A549 (cell line): ENCODE data around the gene PLA1A. TPM values are rescaled to one million over a fixed set of nuclear protein-coding genes. Genes with fewer than 3 reads are reported as not detected.

Experiments
- ATAC-seq, 2 experiments: fragments of 200-7000 bp in 1 of 2; fragments of >200 bp in 1 of 2; cut with Nextera tagmentation in 1 of 2; cut with Tn5 transposase in 1 of 2; 3 replicates each; pipeline versions ENCODE4 v1.8.0 to v1.9.1; 2018 to 2020; ENCODE audit warnings: mild to moderate bottlenecking in 1 of 2, moderate library complexity in 1 of 2
- CTCF ChIA-PET: fragments of 300-600 bp; sonication (Branson Sonifier 250); formaldehyde crosslinking; extraction: SDS; loops from one replicate; lab custom pipeline; 2021; ENCODE audit warnings: antibody characterized with exemption, inconsistent platforms; lab: Yijun Ruan, JAX
- POLR2A ChIA-PET: fragments of 350-600 bp; formaldehyde crosslinking; extraction: SDS; loops from one replicate; lab custom pipeline; 2021; ENCODE audit warnings: antibody characterized with exemption, inconsistent platforms; lab: Yijun Ruan, JAX
- DNase-seq, 2 experiments: peaks; one replicate each; pipeline versions ENCODE4 v3.0.0 to v3.0.0-alpha.2; 2011 to 2016; ENCODE audit warnings: low read depth in 1 of 2, low spot score in 1 of 2
- FAIRE-seq: peaks from 2 replicates; lab custom pipeline; 2011; peaks lifted over from hg19 to GRCh38; lab: Jason Lieb, UNC
- H3K27ac ChIP-seq, 2 experiments: fragments of >200 bp; sonication (Bioruptor Twin); formaldehyde crosslinking; 3 replicates each; pipeline ENCODE4 v1.5.1; 2016 to 2017
- H3K4me1 ChIP-seq: fragments of >200 bp; sonication (Bioruptor Twin); formaldehyde crosslinking; 3 replicates; pipeline ENCODE4 v1.6.1; 2016
- H3K4me2 ChIP-seq: fragments of >200 bp; sonication (Bioruptor Twin); formaldehyde crosslinking; 3 replicates; pipeline ENCODE4 v1.6.1; 2016
- H3K4me3 ChIP-seq: fragments of >200 bp; sonication (Bioruptor Twin); formaldehyde crosslinking; 3 replicates; pipeline ENCODE4 v1.5.1; 2016
- H3K9me3 ChIP-seq: fragments of >200 bp; sonication (Bioruptor Twin); formaldehyde crosslinking; 3 replicates; pipeline ENCODE4 v1.6.1; 2016
- ATOH8 ChIP-seq: fragments of 250-450 bp; sonication (Bioruptor Pico); IDR thresholded peaks from 2 replicates; pipeline ENCODE4 v1.5.0; 2020; ENCODE audit warnings: low read depth, mild to moderate bottlenecking, moderate library complexity
- BHLHE40 ChIP-seq: IDR thresholded peaks from 2 replicates; pipeline ENCODE4 v1.6.1; 2012; ENCODE audit warnings: low read depth, low read length, inconsistent platforms
- CBX2 ChIP-seq: fragments of 200-600 bp; sonication (generic); IDR thresholded peaks from 2 replicates; pipeline ENCODE4 v1.6.1; 2016; ENCODE audit warnings: low read depth, mild to moderate bottlenecking, borderline replicate concordance
- CBX8 ChIP-seq: fragments of 200-600 bp; sonication (generic); IDR thresholded peaks from 2 replicates; pipeline ENCODE4 v1.6.1; 2016
- E2F6 ChIP-seq: IDR thresholded peaks from 2 replicates; pipeline ENCODE4 v1.6.1; 2012; ENCODE audit warnings: low read depth, borderline replicate concordance
- EHF ChIP-seq: fragments of 250-450 bp; sonication (Bioruptor Pico); IDR thresholded peaks from 2 replicates; pipeline ENCODE4 v1.5.0; 2020; ENCODE audit warnings: mild to moderate bottlenecking
- EP300 ChIP-seq, 2 experiments: fragments of >200 bp; sonication (Bioruptor Twin); formaldehyde crosslinking; IDR thresholded peaks; 2 replicates in 1 of 2; 3 replicates in 1 of 2; pipeline ENCODE4 v1.6.1; 2016 to 2017
- FOSB ChIP-seq: fragments of 250-450 bp; sonication (Bioruptor Pico); IDR thresholded peaks from 2 replicates; pipeline ENCODE4 v1.5.0; 2020; ENCODE audit warnings: mild to moderate bottlenecking, moderate library complexity
- FOSL2 ChIP-seq, 2 experiments: fragments of 450-650 bp in 1 of 2; fragments of >200 bp in 1 of 2; sonication (Bioruptor Twin) in 1 of 2; formaldehyde crosslinking; IDR thresholded peaks; 2 replicates each; pipeline versions ENCODE4 v1.5.0 to v1.6.1; 2016 to 2020; ENCODE audit warnings: mild to moderate bottlenecking in 1 of 2, moderate library complexity in 1 of 2
- HEYL ChIP-seq: fragments of 250-450 bp; sonication (Bioruptor Pico); IDR thresholded peaks from 2 replicates; pipeline ENCODE4 v1.8.0; 2021; ENCODE audit warnings: mild to moderate bottlenecking, moderate library complexity
- JUN ChIP-seq, 2 experiments: fragments of >200 bp; sonication (Bioruptor Twin); formaldehyde crosslinking; IDR thresholded peaks; 2 replicates in 1 of 2; 3 replicates in 1 of 2; pipeline ENCODE4 v1.6.1; 2016 to 2017
- JUNB ChIP-seq: fragments of >200 bp; sonication (Bioruptor Twin); formaldehyde crosslinking; IDR thresholded peaks from 2 replicates; pipeline ENCODE4 v1.6.1; 2016
- MAFK ChIP-seq: fragments of 450-650 bp; IDR thresholded peaks from 2 replicates; pipeline ENCODE4 v1.6.1; 2014; ENCODE audit not compliant: partially characterized antibody
- MYC ChIP-seq: IDR thresholded peaks from 2 replicates; pipeline ENCODE4 v1.6.1; 2012; ENCODE audit warnings: mild to moderate bottlenecking, inconsistent platforms, low read length, improper control_type of control experiment, borderline replicate concordance
- NPAS2 ChIP-seq: fragments of 250-450 bp; sonication (Bioruptor Pico); IDR thresholded peaks from 2 replicates; pipeline ENCODE4 v1.8.0; 2022; ENCODE audit warnings: mild to moderate bottlenecking, moderate library complexity, borderline replicate concordance
- NR3C1 ChIP-seq: fragments of >200 bp; sonication (Bioruptor Twin); formaldehyde crosslinking; IDR thresholded peaks from 3 replicates; pipeline ENCODE4 v1.6.1; 2017
- PHF8 ChIP-seq: fragments of 200-600 bp; sonication (generic); IDR thresholded peaks from 2 replicates; pipeline ENCODE4 v1.6.1; 2016; ENCODE audit warnings: low read depth, mild to moderate bottlenecking, antibody characterized with exemption, moderate library complexity, borderline replicate concordance
- POLR2AphosphoS2 ChIP-seq: conservative IDR thresholded peaks from 2 replicates; pipeline ENCODE4 v1.6.1; 2012; ENCODE audit warnings: low read length, improper control_type of control experiment, inconsistent platforms
- RARB ChIP-seq: fragments of 250-450 bp; sonication (Bioruptor Pico); IDR thresholded peaks from 2 replicates; pipeline ENCODE4 v1.8.0; 2021; ENCODE audit warnings: mild to moderate bottlenecking, moderate library complexity
- RNF2 ChIP-seq: fragments of 200-600 bp; sonication (generic); IDR thresholded peaks from 2 replicates; pipeline ENCODE4 v1.6.1; 2016; ENCODE audit warnings: low read depth, mild to moderate bottlenecking, antibody characterized with exemption, moderate library complexity, borderline replicate concordance
- TFCP2L1 ChIP-seq: fragments of 250-450 bp; sonication (Bioruptor Pico); IDR thresholded peaks from 2 replicates; pipeline ENCODE4 v1.5.0; 2021; ENCODE audit warnings: mild to moderate bottlenecking
- TP53 ChIP-seq: fragments of 250-450 bp; sonication (Bioruptor Pico); IDR thresholded peaks from 2 replicates; pipeline ENCODE4 v1.5.0; 2021; ENCODE audit warnings: mild to moderate bottlenecking, moderate library complexity
- ZC3H11A ChIP-seq: fragments of 450-650 bp; IDR thresholded peaks from 2 replicates; pipeline ENCODE4 v1.6.1; 2014; ENCODE audit warnings: antibody characterized with exemption, mild to moderate bottlenecking
- ZSCAN20 ChIP-seq: fragments of 250-450 bp; sonication (Bioruptor Pico); IDR thresholded peaks from 2 replicates; pipeline ENCODE4 v1.8.0; 2022; ENCODE audit warnings: mild to moderate bottlenecking, moderate library complexity
- whole genome bisulfite sequencing: methylation state at CpG from one replicate; pipeline ENCODE4 v1.1.6; 2017; ENCODE audit errors: missing lambda C conversion rate; 5-methylcytosine and 5-hydroxymethylcytosine counted together
- polyA plus RNA-seq, 4 experiments: library from polyadenylated mRNA; depleted of rRNA in 3 of 4; stranded (reverse); fragments of >200 nt; fragmentation: RNase III in 1 of 4; extraction: RNeasy Plus Mini Kit Qiagen cat#74134 plus additional on column Dnase treatment in 1 of 4; gene quantifications; 2 replicates in 3 of 4; 3 replicates in 1 of 4; pipeline ENCODE4 v1.2.3, GENCODE V29; 2011 to 2017
- TF ChIP-seq, protein P1 (sequence below): IDR thresholded peaks from 2 replicates; pipeline ENCODE4 v1.6.1; 2012
- TF ChIP-seq, protein P2 (sequence below): fragments of 250-450 bp; sonication (Bioruptor Pico); IDR thresholded peaks from 2 replicates; pipeline ENCODE4 v1.5.0; 2021; ENCODE audit warnings: mild to moderate bottlenecking, moderate library complexity, borderline replicate concordance
- TF ChIP-seq, protein P3 (sequence below): fragments of 150-350 bp; IDR thresholded peaks from 2 replicates; pipeline ENCODE4 v1.6.1; 2014; ENCODE audit warnings: low read depth, mild to moderate bottlenecking, low read length

Gene PLA1A
- polyA plus RNA-seq, 2 of the 4 experiments (the other 2 are of a cell fraction): 0.17 to 0.18 TPM

- Histone ChIP-seq H3K4me2 (no peak overlapping the region), H3K27ac (no peak overlapping the region), H3K4me1 (no peaks in the 10 kb centered on the region), H3K9me3 (no peaks in the 10 kb centered on the region), H3K4me3 (no peak overlapping the region)
- POLR2A ChIA-PET: no interaction called here
- FAIRE-seq: no peak
- WGBS: 77% methylated on average over 7 of the region's 7 CpGs
- CTCF ChIA-PET: interaction anchor here (1.1 kb wide), 1 partner anchor 28 kb away, joined by 3 read pairs; no protein-coding TSS in a partner anchor
- no peak for DNase-seq
- no peak for TF ChIP-seq CBX2
- TF ChIP-seq E2F6: no peak
- TF ChIP-seq, protein P1, sequence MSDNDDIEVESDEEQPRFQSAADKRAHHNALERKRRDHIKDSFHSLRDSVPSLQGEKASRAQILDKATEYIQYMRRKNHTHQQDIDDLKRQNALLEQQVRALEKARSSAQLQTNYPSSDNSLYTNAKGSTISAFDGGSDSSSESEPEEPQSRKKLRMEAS: no peak
- TF ChIP-seq EP300 (IDR thresholded peaks at IDR 0.05): no peak
- no peak for TF ChIP-seq MAFK
- TF ChIP-seq TFCP2L1 (CRISPR knock-in tag): no peak
- no peak for TF ChIP-seq CBX8
- no peak for TF ChIP-seq TP53 (CRISPR knock-in tag)
- no peak for TF ChIP-seq PHF8
- no peak for TF ChIP-seq FOSB (CRISPR knock-in tag)
- TF ChIP-seq BHLHE40: no peak
- TF ChIP-seq POLR2AphosphoS2: no peak
- TF ChIP-seq RARB: no peak
- no peak for TF ChIP-seq ZC3H11A
- TF ChIP-seq NPAS2: no peak
- no peak for ATAC-seq
These were observed 54.8 kb downstream of the PLA1A start for GRCh38 chr3:119652306-119653033.

- no peak for TF ChIP-seq NR3C1
- Histone ChIP-seq H3K4me2 (no peak overlapping the region), H3K9me3 (no peaks in the 10 kb centered on the region), H3K4me1 (no peaks in the 10 kb centered on the region), H3K4me3 (no peak overlapping the region), H3K27ac (no peak overlapping the region)
- FAIRE-seq (no peak), DNase-seq (no peak), ATAC-seq (no peak)
- POLR2A ChIA-PET: no interaction called here
- WGBS: 18% methylated on average over 2 of the region's 2 CpGs
- CTCF ChIA-PET: interaction anchor here (0.9 to 1.1 kb wide), 2 partner anchors 27 to 769 kb away, joined by 3 to 4 read pairs; no protein-coding TSS in a partner anchor
These were observed 56.2 kb downstream of the PLA1A start for GRCh38 chr3:119653876-119654275.

DNA sequence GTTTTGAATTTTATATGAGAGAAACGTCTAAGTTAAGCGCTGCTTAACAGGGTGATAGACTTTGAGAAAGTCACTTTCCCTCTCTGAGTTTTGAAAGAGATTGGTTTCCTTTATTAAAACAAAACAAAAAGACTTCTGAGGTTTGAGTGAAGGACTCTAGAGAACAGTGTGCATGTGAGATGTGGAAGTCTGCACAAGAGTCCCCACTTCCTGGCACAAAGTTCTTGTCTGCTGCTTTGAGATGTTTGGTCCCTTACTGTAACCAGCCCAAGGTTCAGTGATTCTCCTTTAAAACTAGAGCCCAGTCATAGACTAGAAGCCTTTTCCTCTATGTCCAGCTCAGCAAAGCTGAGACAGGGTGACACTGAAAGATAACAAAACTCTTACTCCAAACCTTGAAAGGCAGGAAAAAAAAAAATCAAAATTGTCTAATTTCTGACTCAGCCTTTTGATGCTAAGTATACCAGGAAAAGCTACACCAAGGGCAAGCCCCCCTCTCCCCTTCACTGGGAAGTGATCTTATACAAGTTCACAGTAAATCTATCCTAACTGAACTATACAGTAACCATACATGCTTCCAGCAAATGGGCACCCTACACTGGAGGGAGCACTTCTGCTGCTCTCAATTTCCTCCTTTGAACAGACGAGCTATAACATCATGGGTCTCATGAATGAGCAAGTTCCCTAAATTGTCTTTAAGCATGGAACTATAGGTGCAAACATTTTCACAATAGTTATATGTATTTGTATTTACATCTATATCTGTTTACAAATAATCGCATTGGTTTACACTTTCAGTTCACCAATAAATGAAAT lies 60.4 kb downstream of the PLA1A start:
- H3K4me3 ChIP-seq: no peak overlapping the region
- DNase-seq: no peak
- no peak overlapping the region for H3K4me2 ChIP-seq
- peaks cover 8% of the 10 kb centered on the region for H3K4me1 ChIP-seq
- no peak for FAIRE-seq
- no peaks in the 10 kb centered on the region for H3K9me3 ChIP-seq
- ATAC-seq: no peak
- POLR2A ChIA-PET: no interaction called here
- 81% methylated on average over 4 of the region's 4 CpGs for WGBS
- CTCF ChIA-PET: interaction anchor here (0.7 to 1.2 kb wide), 4 partner anchors 10 to 36 kb away, joined by 3 to 5 read pairs (median 4); no protein-coding TSS in a partner anchor
- no peak overlapping the region for H3K27ac ChIP-seq
- TF ChIP-seq HEYL (CRISPR knock-in tag) (no peak), ATOH8 (CRISPR knock-in tag) (no peak), MYC (no peak), MAFK (no peak), JUN (IDR thresholded peaks at IDR 0.05) (no peak), FOSB (CRISPR knock-in tag) (no peak), JUNB (no peak), ZSCAN20 (CRISPR knock-in tag) (no peak), RNF2 (no peak), CBX8 (no peak), BHLHE40 (no peak), EHF (CRISPR knock-in tag) (no peak), FOSL2 (IDR thresholded peaks at IDR 0.05) (no peak), FOSL2 (CRISPR knock-in tag; IDR thresholded peaks at IDR 0.05) (no peak)
- TF ChIP-seq, protein P2, sequence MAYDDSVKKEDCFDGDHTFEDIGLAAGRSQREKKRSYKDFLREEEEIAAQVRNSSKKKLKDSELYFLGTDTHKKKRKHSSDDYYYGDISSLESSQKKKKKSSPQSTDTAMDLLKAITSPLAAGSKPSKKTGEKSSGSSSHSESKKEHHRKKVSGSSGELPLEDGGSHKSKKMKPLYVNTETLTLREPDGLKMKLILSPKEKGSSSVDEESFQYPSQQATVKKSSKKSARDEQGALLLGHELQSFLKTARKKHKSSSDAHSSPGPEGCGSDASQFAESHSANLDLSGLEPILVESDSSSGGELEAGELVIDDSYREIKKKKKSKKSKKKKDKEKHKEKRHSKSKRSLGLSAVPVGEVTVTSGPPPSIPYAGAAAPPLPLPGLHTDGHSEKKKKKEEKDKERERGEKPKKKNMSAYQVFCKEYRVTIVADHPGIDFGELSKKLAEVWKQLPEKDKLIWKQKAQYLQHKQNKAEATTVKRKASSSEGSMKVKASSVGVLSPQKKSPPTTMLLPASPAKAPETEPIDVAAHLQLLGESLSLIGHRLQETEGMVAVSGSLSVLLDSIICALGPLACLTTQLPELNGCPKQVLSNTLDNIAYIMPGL (CRISPR knock-in tag): no peak
- TF ChIP-seq, protein P3, sequence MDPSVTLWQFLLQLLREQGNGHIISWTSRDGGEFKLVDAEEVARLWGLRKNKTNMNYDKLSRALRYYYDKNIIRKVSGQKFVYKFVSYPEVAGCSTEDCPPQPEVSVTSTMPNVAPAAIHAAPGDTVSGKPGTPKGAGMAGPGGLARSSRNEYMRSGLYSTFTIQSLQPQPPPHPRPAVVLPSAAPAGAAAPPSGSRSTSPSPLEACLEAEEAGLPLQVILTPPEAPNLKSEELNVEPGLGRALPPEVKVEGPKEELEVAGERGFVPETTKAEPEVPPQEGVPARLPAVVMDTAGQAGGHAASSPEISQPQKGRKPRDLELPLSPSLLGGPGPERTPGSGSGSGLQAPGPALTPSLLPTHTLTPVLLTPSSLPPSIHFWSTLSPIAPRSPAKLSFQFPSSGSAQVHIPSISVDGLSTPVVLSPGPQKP: no peak
